Measurements from ENCODE around the gene CHST13. TPM values are rescaled to one million over a fixed set of nuclear protein-coding genes. Genes with fewer than 3 reads are reported as not detected.

The CHST13 gene
- total and polyA plus RNA-seq, 12 donors, result 0.22 to 3.0 (median 0.67) TPM; not detected in 1

GRCh38 chr3:126495786-126496185 is 28.2 kb upstream of the CHST13 start:
- no peak overlapping the region for H3K27ac ChIP-seq
- H3K4me1 ChIP-seq (replicated peaks in 1 of 2), result peaks cover 0 to 10% of the 10 kb centered on the region in 2 donors
- 82 to 94% (median 93%) methylated on average over 3 to 8 of the region's 8 CpGs for WGBS, 4 donors
- H3K4me3 ChIP-seq, result no peak overlapping the region
- no peaks in the 10 kb centered on the region for H3K27me3 ChIP-seq
- intact Hi-C loops (cut with DNase I), result no loop called here
- H3K36me3 ChIP-seq (replicated peaks in 1 of 2), result no peaks in the 10 kb centered on the region
- H3K9me3 ChIP-seq (replicated peaks in 1 of 3), result no peaks in the 10 kb centered on the region
- TF ChIP-seq POLR2A (IDR thresholded peaks at IDR 0.05), result no peak
- TF ChIP-seq CTCF (IDR thresholded peaks at IDR 0.05), result no peak
- DNase-seq, result no peak

GRCh38 chr3:126496894-126497850 is 26.8 kb upstream of the CHST13 start:
- H3K4me3 ChIP-seq, result no peak overlapping the region
- no peaks in the 10 kb centered on the region for H3K27me3 ChIP-seq
- intact Hi-C loops (cut with DNase I), result no loop called here
- H3K9me3 ChIP-seq (replicated peaks in 1 of 3), result no peaks in the 10 kb centered on the region
- H3K4me1 ChIP-seq (replicated peaks in 1 of 2), result peaks cover 0 to 10% of the 10 kb centered on the region in 2 donors
- H3K27ac ChIP-seq, result no peak overlapping the region
- H3K36me3 ChIP-seq (replicated peaks in 1 of 2), result no peaks in the 10 kb centered on the region
- WGBS, 4 donors, result 74 to 86% (median 79%) methylated on average over 17 to 21 of the region's 21 CpGs
- no peak for DNase-seq
- TF ChIP-seq POLR2A (IDR thresholded peaks at IDR 0.05) (no peak), CTCF (IDR thresholded peaks at IDR 0.05) (no peak)

- Histone ChIP-seq H3K9me3 (replicated peaks in 1 of 3) (no peaks in the 10 kb centered on the region), H3K36me3 (replicated peaks in 1 of 2) (no peaks in the 10 kb centered on the region), H3K27me3 (no peaks in the 10 kb centered on the region), H3K4me3 (no peak overlapping the region), H3K27ac (no peak overlapping the region), H3K4me1 (replicated peaks in 1 of 2) (peaks cover 0 to 10% of the 10 kb centered on the region in 2 donors)
- no peak for DNase-seq
- 90 to 93% (median 91%) methylated on average over 4 to 6 of the region's 6 CpGs for WGBS, 4 donors
- TF ChIP-seq CTCF (IDR thresholded peaks at IDR 0.05) (no peak), POLR2A (IDR thresholded peaks at IDR 0.05) (no peak)
- intact Hi-C loops (cut with DNase I), result no loop called here
These were observed 26.0 kb upstream of the CHST13 start for GRCh38 chr3:126497956-126498355.

- H3K27ac ChIP-seq, result no peak overlapping the region
- no peaks in the 10 kb centered on the region for H3K9me3 ChIP-seq (replicated peaks in 1 of 3)
- peaks cover 0 to 10% of the 10 kb centered on the region in 2 donors for H3K4me1 ChIP-seq (replicated peaks in 1 of 2)
- DNase-seq, result no peak
- no peaks in the 10 kb centered on the region for H3K36me3 ChIP-seq (replicated peaks in 1 of 2)
- intact Hi-C loops (cut with DNase I), result no loop called here
- no peak for TF ChIP-seq POLR2A (IDR thresholded peaks at IDR 0.05)
- TF ChIP-seq CTCF (IDR thresholded peaks at IDR 0.05), result no peak
- no peaks in the 10 kb centered on the region for H3K27me3 ChIP-seq
- WGBS, 4 donors, result 75 to 87% (median 82%) methylated on average over 3 to 4 of the region's 4 CpGs
- no peak overlapping the region for H3K4me3 ChIP-seq
These were observed 25.5 kb upstream of the CHST13 start for GRCh38 chr3:126498461-126498860.

All from adrenal gland (tissue), 12 donors.